GM13977 (cell line): Measurements from ENCODE around the gene TTBK1.

ENCODE experiments used
- DNase-seq: peaks from one replicate; pipeline ENCODE4 v3.0.0; 2012; ENCODE audit warnings: low spot score
- CTCF ChIP-seq: IDR thresholded peaks from 2 replicates; pipeline ENCODE4 v1.5.1; 2012; ENCODE audit warnings: mild to moderate bottlenecking, control low read depth; ENCODE audit not compliant: insufficient read depth; ENCODE audit errors: extremely low read depth, missing control alignments
- in situ Hi-C: fragments of 300-500 bp; cut with MboI; formaldehyde crosslinking; loops from one replicate; pipeline ENCODE4 v1.12.0; 2022; ENCODE audit warnings: low sequenced_read_pairs, low pct_unique_long_range_greater_than_20kb, mixed read lengths, inconsistent platforms; ENCODE audit not compliant: unreplicated experiment

The TTBK1 gene

GRCh38 chr6:43334466-43335095 lies 91.3 kb downstream of the TTBK1 start:
- in situ Hi-C loops, result no loop called here
- peak; percentile 17 for TF ChIP-seq CTCF
- DNase-seq, result no peak

- in situ Hi-C loops, result no loop called here
- DNase-seq, result no peak
- no peak for TF ChIP-seq CTCF
Observed at GRCh38 chr6:43335469-43335868, 92.2 kb downstream of the TTBK1 start.

GRCh38 chr6:43336382-43336781 lies 93.1 kb downstream of the TTBK1 start:
- in situ Hi-C loops, result no loop called here
- no peak for TF ChIP-seq CTCF
- DNase-seq, result no peak
